Erythroblast (primary cell): ENCODE results near the gene HORMAD2.

Experiments used
- GATA1 ChIP-seq: IDR thresholded peaks from 2 replicates; pipeline ENCODE4 v1.6.1; 2011; ENCODE audit warnings: low read depth, mild to moderate bottlenecking, control low read depth, low read length, moderate library complexity
- POLR2A ChIP-seq: IDR thresholded peaks from 2 replicates; pipeline ENCODE4 v1.6.1; 2011; ENCODE audit warnings: mild to moderate bottlenecking, low read length

- no peak for TF ChIP-seq POLR2A
- TF ChIP-seq GATA1, result no peak
These were observed 118.7 kb downstream of the HORMAD2 start for GRCh38 chr22:30198921-30199320.
